Measurements from ENCODE around the gene SLC10A3. TPM values are rescaled to one million over a fixed set of nuclear protein-coding genes. Genes with fewer than 3 reads are reported as not detected.

Gene SLC10A3
- total RNA-seq, 1 donor from 2014 or later, result 7.8 TPM

- H3K9me3 Mint-ChIP-seq, result no peaks in the 10 kb centered on the region
- H3K4me1 Mint-ChIP-seq, result peaks cover 5% of the 10 kb centered on the region
- peak overlapping the region; percentile 88 for H3K4me3 Mint-ChIP-seq
- H3K27ac Mint-ChIP-seq (ENCODE audit: unreplicated experiment), result no peak overlapping the region
- TF ChIP-seq CTCF (conservative IDR thresholded peaks at IDR 0.05), result no peak
- peaks cover 7% of the 10 kb centered on the region for H3K36me3 Mint-ChIP-seq (ENCODE audit: low read depth)
- no peaks in the 10 kb centered on the region for H3K27me3 Mint-ChIP-seq (ENCODE audit: low read depth)
- no peak for DNase-seq (ENCODE audit: low read depth, low spot score)
Observed at GRCh38 chrX:154458954-154459778, 31.3 kb downstream of the SLC10A3 start.

GRCh38 chrX:154458116-154458953, 32.1 kb downstream of the SLC10A3 start, which contains the start of gene PLXNA3:
PLXNA3 (plus strand) TSS chrX:154458281; CDS start chrX:154460184, 1,903 bp downstream.
- TF ChIP-seq CTCF (conservative IDR thresholded peaks at IDR 0.05), result no peak
- peak within 1 kb of the TSS; percentile 97 for H3K27ac Mint-ChIP-seq (ENCODE audit: unreplicated experiment)
- peak; percentile 56 for DNase-seq (ENCODE audit: low read depth, low spot score)
- peak within 1 kb of the TSS; percentile 91 for H3K4me3 Mint-ChIP-seq
- H3K27me3 Mint-ChIP-seq (ENCODE audit: low read depth), result no peaks in the 10 kb centered on the region
- no peaks in the 10 kb centered on the region for H3K9me3 Mint-ChIP-seq
- H3K4me1 Mint-ChIP-seq, result peaks cover 5% of the 10 kb centered on the region
- peaks cover 9% of the 10 kb centered on the region for H3K36me3 Mint-ChIP-seq (ENCODE audit: low read depth)

GRCh38 chrX:154457491-154458115, 32.8 kb downstream of the SLC10A3 start:
- DNase-seq (ENCODE audit: low read depth, low spot score), result no peak
- Mint-ChIP-seq H3K27ac (ENCODE audit: unreplicated experiment) (peak overlapping the region; percentile 97), H3K4me3 (peak overlapping the region; percentile 91), H3K27me3 (ENCODE audit: low read depth) (no peaks in the 10 kb centered on the region), H3K9me3 (no peaks in the 10 kb centered on the region), H3K4me1 (peaks cover 5% of the 10 kb centered on the region), H3K36me3 (ENCODE audit: low read depth) (peaks cover 9% of the 10 kb centered on the region)
- no peak for TF ChIP-seq CTCF (conservative IDR thresholded peaks at IDR 0.05)

GRCh38 chrX:154452823-154453222, 37.6 kb downstream of the SLC10A3 start:
- no peaks in the 10 kb centered on the region for H3K9me3 Mint-ChIP-seq
- H3K4me1 Mint-ChIP-seq, result peaks cover 5% of the 10 kb centered on the region
- DNase-seq (ENCODE audit: low read depth, low spot score), result no peak
- no peak for TF ChIP-seq CTCF (conservative IDR thresholded peaks at IDR 0.05)
- no peaks in the 10 kb centered on the region for H3K27me3 Mint-ChIP-seq (ENCODE audit: low read depth)
- H3K36me3 Mint-ChIP-seq (ENCODE audit: low read depth), result peaks cover 9% of the 10 kb centered on the region
- peak overlapping the region; percentile 58 for H3K4me3 Mint-ChIP-seq
- no peak overlapping the region for H3K27ac Mint-ChIP-seq (ENCODE audit: unreplicated experiment)

GRCh38 chrX:154450312-154450711, 40.1 kb downstream of the SLC10A3 start:
- H3K27ac Mint-ChIP-seq (ENCODE audit: unreplicated experiment), result no peak overlapping the region
- H3K4me1 Mint-ChIP-seq, result no peaks in the 10 kb centered on the region
- no peaks in the 10 kb centered on the region for H3K27me3 Mint-ChIP-seq (ENCODE audit: low read depth)
- peaks cover 6% of the 10 kb centered on the region for H3K36me3 Mint-ChIP-seq (ENCODE audit: low read depth)
- H3K9me3 Mint-ChIP-seq, result no peaks in the 10 kb centered on the region
- no peak for TF ChIP-seq CTCF (conservative IDR thresholded peaks at IDR 0.05)
- DNase-seq (ENCODE audit: low read depth, low spot score), result no peak
- no peak overlapping the region for H3K4me3 Mint-ChIP-seq

Data from neural crest cell (in vitro differentiated cells).